Uterus (tissue), 4 donors: ENCODE results near the gene SACM1L. TPM values are rescaled to one million over a fixed set of nuclear protein-coding genes. Genes with fewer than 3 reads are reported as not detected.
A peak's percentile ranks its signal among the peaks of the same experiment; 100 is the strongest.

ENCODE experiments used
- DNase-seq, 2 donors: peaks; one replicate each; pipeline ENCODE4 v3.0.0-alpha.2; 2019 to 2020
- H3K27ac ChIP-seq, 2 donors: fragments of 200-600 bp; sonication (generic); 1 replicate in 1 of 2; 2 replicates in 1 of 2; pipeline ENCODE4 v1.5.1; 2016 to 2018
- H3K27me3 ChIP-seq, 2 donors: fragments of 200-600 bp; sonication (generic); one replicate each; pipeline ENCODE4 v1.5.1; 2018 to 2019; ENCODE audit warnings: control low read depth in 1 of 2
- H3K36me3 ChIP-seq, 2 donors: fragments of 200-600 bp; sonication (generic); one replicate each; pipeline ENCODE4 v1.5.1; 2019; ENCODE audit warnings: control low read depth in 1 of 2
- H3K4me1 ChIP-seq, 2 donors: fragments of 200-600 bp; sonication (generic); one replicate each; pipeline ENCODE4 v1.5.1; 2018 to 2019; ENCODE audit warnings: control low read depth in 1 of 2
- H3K4me3 ChIP-seq, 2 donors: fragments of 200-600 bp; sonication (generic); 1 replicate in 1 of 2; 2 replicates in 1 of 2; pipeline ENCODE4 v1.5.1; 2018 to 2019; ENCODE audit warnings: mild to moderate bottlenecking in 1 of 2
- H3K9me3 ChIP-seq, 2 donors: fragments of 200-600 bp; sonication (generic); one replicate each; pipeline ENCODE4 v1.5.1; 2019; ENCODE audit warnings: control low read depth in 1 of 2
- CTCF ChIP-seq, 4 experiments: fragments of 200-600 bp in 2 of 4; fragments of 450-650 bp in 2 of 4; sonication (generic) in 2 of 4; IDR thresholded peaks; one replicate each; pipeline ENCODE4 v1.5.1; 2016 to 2019; ENCODE audit warnings: antibody characterized with exemption in 4 of 4, mild to moderate bottlenecking in 2 of 4, moderate library complexity in 1 of 4
- POLR2A ChIP-seq, 2 donors: fragments of 450-650 bp; IDR thresholded peaks; one replicate each; pipeline ENCODE4 v1.6.1; 2016; ENCODE audit warnings: antibody characterized with exemption in 2 of 2, mild to moderate bottlenecking in 1 of 2, moderate library complexity in 1 of 2
- intact Hi-C: fragments of 100-400 bp; cut with DNase I; formaldehyde crosslinking; loops from one replicate; pipeline ENCODE4 v1.15.1; 2023; ENCODE audit warnings: low total_unique reads
- total RNA-seq, 4 donors: library from RNA; depleted of rRNA in 3 of 4; stranded (reverse); fragments of >200 nt in 3 of 4; gene quantifications; one replicate each; pipeline versions ENCODE4 v1.1.0 to v1.2.4, GENCODE V29; 2014 to 2023
- donor health status: DM: yes; HTN: yes; CAD: no.

The SACM1L gene
- total RNA-seq, 4 donors from 2014 or later, result 24.3 to 83.0 (median 68.7) TPM

GRCh38 chr3:45642731-45643152, 46.5 kb upstream of the SACM1L start:
- H3K27me3 ChIP-seq, result no peaks in the 10 kb centered on the region
- H3K27ac ChIP-seq, result peak overlapping the region in 1 of 2 donors; percentile 46
- DNase-seq, result no peak
- no peaks in the 10 kb centered on the region for H3K36me3 ChIP-seq
- H3K4me1 ChIP-seq, result peaks cover 0 to 4% of the 10 kb centered on the region in 2 donors
- no peak overlapping the region for H3K4me3 ChIP-seq
- intact Hi-C loops, result no loop called here
- TF ChIP-seq POLR2A (IDR thresholded peaks at IDR 0.05) (no peak), CTCF (IDR thresholded peaks at IDR 0.05) (no peak)
- no peaks in the 10 kb centered on the region for H3K9me3 ChIP-seq

- H3K36me3 ChIP-seq, result no peaks in the 10 kb centered on the region
- no peaks in the 10 kb centered on the region for H3K9me3 ChIP-seq
- peaks cover 0 to 4% of the 10 kb centered on the region in 2 donors for H3K4me1 ChIP-seq
- H3K4me3 ChIP-seq, result no peak overlapping the region
- H3K27me3 ChIP-seq, result no peaks in the 10 kb centered on the region
- TF ChIP-seq CTCF (IDR thresholded peaks at IDR 0.05), result no peak
- TF ChIP-seq POLR2A (IDR thresholded peaks at IDR 0.05), result no peak
- DNase-seq, result no peak
- H3K27ac ChIP-seq, result peak overlapping the region in 1 of 2 donors; percentile 46
- intact Hi-C loops, result no loop called here
These were observed 45.0 kb upstream of the SACM1L start for GRCh38 chr3:45644063-45644790.

- H3K4me1 ChIP-seq, result peaks cover 0 to 4% of the 10 kb centered on the region in 2 donors
- no peak overlapping the region for H3K4me3 ChIP-seq
- H3K36me3 ChIP-seq, result no peaks in the 10 kb centered on the region
- intact Hi-C loops, result no loop called here
- no peaks in the 10 kb centered on the region for H3K27me3 ChIP-seq
- TF ChIP-seq CTCF (IDR thresholded peaks at IDR 0.05), result no peak
- TF ChIP-seq POLR2A (IDR thresholded peaks at IDR 0.05), result no peak
- no peak for DNase-seq
- H3K27ac ChIP-seq, result peak overlapping the region in 1 of 2 donors; percentile 46
- no peaks in the 10 kb centered on the region for H3K9me3 ChIP-seq
These were observed 44.4 kb upstream of the SACM1L start for GRCh38 chr3:45644791-45645201.

GRCh38 chr3:45646051-45646585, 43.1 kb upstream of the SACM1L start:
- Histone ChIP-seq H3K27me3 (no peaks in the 10 kb centered on the region), H3K9me3 (no peaks in the 10 kb centered on the region), H3K36me3 (no peaks in the 10 kb centered on the region), H3K4me1 (peaks cover 0 to 4% of the 10 kb centered on the region in 2 donors), H3K27ac (peak overlapping the region in 1 of 2 donors; percentile 67), H3K4me3 (no peak overlapping the region)
- DNase-seq, result no peak
- intact Hi-C loops, result no loop called here
- TF ChIP-seq POLR2A (IDR thresholded peaks at IDR 0.05) (no peak), CTCF (IDR thresholded peaks at IDR 0.05) (no peak)

- Histone ChIP-seq H3K36me3 (no peaks in the 10 kb centered on the region), H3K27me3 (no peaks in the 10 kb centered on the region), H3K27ac (peak overlapping the region; percentile 66 to 68), H3K4me3 (no peak overlapping the region), H3K4me1 (peaks cover 0 to 4% of the 10 kb centered on the region in 2 donors), H3K9me3 (no peaks in the 10 kb centered on the region)
- DNase-seq, result no peak
- intact Hi-C loops, result no loop called here
- TF ChIP-seq CTCF (IDR thresholded peaks at IDR 0.05) (no peak), POLR2A (IDR thresholded peaks at IDR 0.05) (no peak)
These were observed 42.0 kb upstream of the SACM1L start for GRCh38 chr3:45647148-45647619.
